ENCODE data around the gene DLG1. TPM values are rescaled to one million over a fixed set of nuclear protein-coding genes. Genes with fewer than 3 reads are reported as not detected.

Gene DLG1
- total and polyA plus RNA-seq, 4 donors, result 12.7 to 51.2 (median 22.3) TPM

- Histone ChIP-seq H3K36me3 (ENCODE audit: control insufficient read depth in 4 of 4, insufficient read depth in 3 of 4, low read depth in 1 of 4, low read length in 3 of 4) (no peaks in the 10 kb centered on the region), H3K9me3 (ENCODE audit: control insufficient read depth in 4 of 4, low read length in 3 of 4) (no peaks in the 10 kb centered on the region), H3K27me3 (ENCODE audit: control insufficient read depth in 4 of 4, insufficient read depth in 4 of 4, low read length in 3 of 4) (no peaks in the 10 kb centered on the region), H3K4me1 (ENCODE audit: control insufficient read depth in 4 of 4, insufficient read depth in 4 of 4, low read length in 3 of 4) (peaks cover 0 to 4% (median 4%) of the 10 kb centered on the region in 4 donors), H3K27ac (ENCODE audit: low read depth in 1 of 2, low read length in 2 of 2) (no peak overlapping the region), H3K4me3 (ENCODE audit: low read depth in 1 of 3, low read length in 3 of 3) (peak overlapping the region; percentile 9 to 86 (median 41)), H3K9ac (ENCODE audit: low read depth in 1 of 2, low read length in 2 of 2) (peak overlapping the region in 1 of 2 donors; percentile 66)
- TF ChIP-seq, protein P1, sequence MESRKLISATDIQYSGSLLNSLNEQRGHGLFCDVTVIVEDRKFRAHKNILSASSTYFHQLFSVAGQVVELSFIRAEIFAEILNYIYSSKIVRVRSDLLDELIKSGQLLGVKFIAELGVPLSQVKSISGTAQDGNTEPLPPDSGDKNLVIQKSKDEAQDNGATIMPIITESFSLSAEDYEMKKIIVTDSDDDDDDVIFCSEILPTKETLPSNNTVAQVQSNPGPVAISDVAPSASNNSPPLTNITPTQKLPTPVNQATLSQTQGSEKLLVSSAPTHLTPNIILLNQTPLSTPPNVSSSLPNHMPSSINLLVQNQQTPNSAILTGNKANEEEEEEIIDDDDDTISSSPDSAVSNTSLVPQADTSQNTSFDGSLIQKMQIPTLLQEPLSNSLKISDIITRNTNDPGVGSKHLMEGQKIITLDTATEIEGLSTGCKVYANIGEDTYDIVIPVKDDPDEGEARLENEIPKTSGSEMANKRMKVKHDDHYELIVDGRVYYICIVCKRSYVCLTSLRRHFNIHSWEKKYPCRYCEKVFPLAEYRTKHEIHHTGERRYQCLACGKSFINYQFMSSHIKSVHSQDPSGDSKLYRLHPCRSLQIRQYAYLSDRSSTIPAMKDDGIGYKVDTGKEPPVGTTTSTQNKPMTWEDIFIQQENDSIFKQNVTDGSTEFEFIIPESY (IDR thresholded peaks at IDR 0.05), result no peak
- TF ChIP-seq RAD21 (IDR thresholded peaks at IDR 0.05) (no peak), FOXA2 (IDR thresholded peaks at IDR 0.05) (no peak), HNF4G (IDR thresholded peaks at IDR 0.05) (no peak), RXRA (IDR thresholded peaks at IDR 0.05) (no peak), FOXA1 (IDR thresholded peaks at IDR 0.05) (no peak), MAX (IDR thresholded peaks at IDR 0.05) (no peak), NR2F2 (IDR thresholded peaks at IDR 0.05) (no peak), EGR1 (IDR thresholded peaks at IDR 0.05; ENCODE audit: low read depth in 2 of 2) (no peak)
- DNase-seq (ENCODE audit: low spot score), result peak; percentile 49
- 31% methylated on average over 61 of the region's 61 CpGs for WGBS
Measured at GRCh38 chr3:197003461-197004385, 294.7 kb downstream of the DLG1 start.

- H3K9ac ChIP-seq (ENCODE audit: low read depth in 1 of 2, low read length in 2 of 2), result no peak overlapping the region
- peak overlapping the region in 1 of 3 donors; percentile 86 for H3K4me3 ChIP-seq (ENCODE audit: low read depth in 1 of 3, low read length in 3 of 3)
- peaks cover 0 to 4% (median 4%) of the 10 kb centered on the region in 4 donors for H3K4me1 ChIP-seq (ENCODE audit: control insufficient read depth in 4 of 4, insufficient read depth in 4 of 4, low read length in 3 of 4)
- 1% methylated on average over 113 of the region's 113 CpGs for WGBS
- no peaks in the 10 kb centered on the region for H3K27me3 ChIP-seq (ENCODE audit: control insufficient read depth in 4 of 4, insufficient read depth in 4 of 4, low read length in 3 of 4)
- H3K9me3 ChIP-seq (ENCODE audit: control insufficient read depth in 4 of 4, low read length in 3 of 4), result no peaks in the 10 kb centered on the region
- H3K36me3 ChIP-seq (ENCODE audit: control insufficient read depth in 4 of 4, insufficient read depth in 3 of 4, low read depth in 1 of 4, low read length in 3 of 4), result no peaks in the 10 kb centered on the region
- no peak for TF ChIP-seq HNF4G (IDR thresholded peaks at IDR 0.05)
- no peak for TF ChIP-seq FOXA2 (IDR thresholded peaks at IDR 0.05)
- TF ChIP-seq SP1 (IDR thresholded peaks at IDR 0.05), result no peak
- peak in 1 of 2 donors; percentile 80 for TF ChIP-seq EGR1 (IDR thresholded peaks at IDR 0.05; ENCODE audit: low read depth in 2 of 2)
- peak; percentile 72 for TF ChIP-seq CTCF (IDR thresholded peaks at IDR 0.05; ENCODE audit: low read depth, low read length, missing input control)
- TF ChIP-seq RAD21 (IDR thresholded peaks at IDR 0.05), result peak in 1 of 2 donors; percentile 55
- peak; percentile 84 for DNase-seq (ENCODE audit: low spot score)
- peak overlapping the region; percentile 56 to 57 for H3K27ac ChIP-seq (ENCODE audit: low read depth in 1 of 2, low read length in 2 of 2)
Measured at GRCh38 chr3:197002701-197003454, 295.5 kb downstream of the DLG1 start.

Measured in liver (tissue), 9 donors.